Activated T-helper 9 cell treated with anti-CD3 and anti-CD28 coated beads, Interleukin-2, amount 50 U/mL, for 16 hours (primary cell): ENCODE measurements around the gene BSDC1.
A peak's percentile ranks its signal among the peaks of the same experiment; 100 is the strongest.

ENCODE experiments used
- DNase-seq: peaks from one replicate; pipeline ENCODE4 v3.0.0-alpha.2; 2020; ENCODE audit warnings: low read depth

BSDC1 gene

GRCh38 chr1:32394890-32395432, 720 bp upstream of the BSDC1 start:
- no peak for DNase-seq

DNA sequence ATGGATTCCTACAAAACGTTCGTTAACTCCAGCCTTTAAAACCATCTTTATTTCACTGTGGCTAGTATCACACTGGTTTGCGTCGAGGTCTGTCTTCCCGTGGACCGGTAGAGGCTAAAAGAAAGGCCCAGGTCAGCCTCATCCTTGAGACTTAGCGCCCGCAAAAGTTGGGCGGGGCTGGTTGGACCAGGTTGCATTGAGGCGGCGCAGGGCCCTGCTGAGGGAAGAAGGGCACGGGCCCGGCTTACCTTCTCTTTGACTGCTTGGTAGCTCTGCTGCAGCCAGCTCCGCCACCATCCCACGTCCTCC, 455 bp downstream of the BSDC1 start:
- peak; percentile 17 for DNase-seq

DNA sequence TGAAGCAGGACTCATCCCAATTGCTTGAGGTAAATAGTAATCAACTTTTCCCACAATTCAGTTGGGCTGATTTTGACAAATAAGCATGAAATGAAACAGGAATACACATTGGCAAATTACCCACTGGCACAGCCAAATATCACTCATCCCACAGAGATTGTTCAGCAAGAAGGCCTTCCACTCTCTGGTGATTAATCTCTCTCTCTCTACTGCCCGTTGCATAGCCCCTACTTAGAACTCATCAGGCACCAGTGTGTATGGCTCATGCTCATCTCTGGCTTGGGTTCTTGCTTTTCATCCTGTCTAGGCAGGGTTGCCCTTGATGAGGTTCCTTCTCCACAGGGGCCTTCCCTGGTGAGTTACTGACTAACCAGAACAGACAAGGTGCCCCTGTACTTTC, 1.1 kb downstream of the BSDC1 start:
- no peak for DNase-seq

DNA sequence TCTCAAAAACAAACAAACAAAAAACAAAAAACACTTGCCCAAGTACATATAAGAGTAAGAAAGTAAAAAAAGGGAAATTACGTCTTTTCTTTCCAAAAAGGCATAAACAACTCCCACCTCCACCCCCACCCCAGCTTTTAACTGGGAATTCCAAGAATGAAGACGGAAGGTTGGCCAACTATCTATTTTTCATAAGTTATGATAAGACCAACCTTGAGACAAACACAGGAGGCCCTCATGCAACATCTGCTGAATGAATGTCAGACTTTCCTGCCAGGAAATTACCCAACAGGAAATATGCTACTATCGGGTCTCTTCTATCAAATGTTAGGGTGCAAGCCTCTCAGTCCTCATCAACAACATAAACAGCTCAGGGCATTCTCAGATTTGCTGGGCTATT, 1.9 kb downstream of the BSDC1 start:
- no peak for DNase-seq

DNA sequence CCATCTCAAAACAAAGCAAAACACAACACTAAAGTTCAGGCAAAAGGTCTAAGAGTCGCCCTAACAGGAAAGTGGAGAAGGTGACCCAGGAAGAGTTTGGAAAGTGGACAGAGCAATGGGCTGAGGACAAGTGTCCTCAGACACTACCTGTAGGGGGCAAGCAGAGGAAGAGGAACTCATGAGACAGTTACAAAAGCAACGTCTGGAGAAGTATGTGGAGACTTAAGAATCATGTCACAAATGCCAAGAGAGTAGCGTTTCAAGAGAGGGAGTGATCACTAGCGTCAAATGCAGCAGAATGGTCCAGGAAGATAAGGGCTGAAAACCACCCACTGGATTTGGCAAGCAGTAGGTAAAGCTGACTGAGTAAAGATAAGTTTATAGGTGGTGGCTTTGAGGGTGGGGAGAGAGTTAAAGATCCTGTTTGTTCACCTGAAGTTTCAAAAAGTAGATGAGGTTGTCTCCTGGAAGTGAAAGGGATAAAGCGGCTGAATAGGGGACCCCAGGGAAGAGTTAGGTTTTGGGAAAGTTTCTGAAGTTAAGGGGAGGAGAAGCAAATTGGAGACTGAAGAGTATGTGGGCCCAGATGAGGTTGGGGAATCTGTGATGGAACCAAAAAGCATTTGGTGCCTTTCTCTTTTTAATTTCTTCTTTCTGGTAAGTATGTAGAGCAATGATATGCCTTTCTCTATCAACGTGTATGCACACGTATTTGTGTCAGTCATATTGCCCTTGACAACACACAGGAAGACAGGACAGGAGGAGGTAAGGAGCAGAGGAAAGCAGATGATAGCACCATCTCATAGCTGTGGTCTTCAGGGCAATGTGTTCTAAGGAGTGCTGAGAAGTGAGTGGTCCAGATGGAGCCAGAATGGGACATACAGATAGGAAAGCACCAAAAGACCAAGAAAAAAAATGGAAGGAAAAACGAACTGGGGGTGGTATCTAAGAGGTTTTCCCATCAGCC, 3.1 kb downstream of the BSDC1 start:
- DNase-seq: no peak

- no peak for DNase-seq
These were observed 5.6 kb downstream of the BSDC1 start for GRCh38 chr1:32388641-32389040.

- no peak for DNase-seq
These were observed 7.4 kb downstream of the BSDC1 start for GRCh38 chr1:32386676-32387392.

DNA sequence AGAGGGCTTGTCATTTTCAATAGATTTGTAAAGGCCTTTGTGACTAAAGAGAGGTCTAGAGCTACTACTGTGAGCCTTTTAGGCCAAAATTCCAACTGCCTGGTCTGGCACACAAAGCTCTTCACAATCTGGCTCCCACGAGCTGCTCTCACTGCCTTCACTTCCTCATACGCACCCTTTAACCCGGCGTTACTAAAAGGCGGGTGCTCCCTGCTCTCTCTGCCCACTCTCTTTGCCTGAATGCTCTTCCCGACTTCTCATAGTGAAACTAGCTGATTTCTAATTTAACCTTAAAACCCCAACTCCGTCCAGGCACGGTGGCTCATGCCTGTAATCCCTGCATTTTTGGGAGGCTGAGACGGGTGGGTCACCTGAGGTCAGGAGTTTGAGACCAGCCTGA, 14.2 kb downstream of the BSDC1 start:
- DNase-seq: no peak

- DNase-seq: no peak
These were observed 16.6 kb downstream of the BSDC1 start for GRCh38 chr1:32377541-32378220.

GRCh38 chr1:32376199-32376598, 18.0 kb downstream of the BSDC1 start:
- no peak for DNase-seq

- DNase-seq: no peak
These were observed 20.1 kb downstream of the BSDC1 start for GRCh38 chr1:32373996-32374592.

DNA sequence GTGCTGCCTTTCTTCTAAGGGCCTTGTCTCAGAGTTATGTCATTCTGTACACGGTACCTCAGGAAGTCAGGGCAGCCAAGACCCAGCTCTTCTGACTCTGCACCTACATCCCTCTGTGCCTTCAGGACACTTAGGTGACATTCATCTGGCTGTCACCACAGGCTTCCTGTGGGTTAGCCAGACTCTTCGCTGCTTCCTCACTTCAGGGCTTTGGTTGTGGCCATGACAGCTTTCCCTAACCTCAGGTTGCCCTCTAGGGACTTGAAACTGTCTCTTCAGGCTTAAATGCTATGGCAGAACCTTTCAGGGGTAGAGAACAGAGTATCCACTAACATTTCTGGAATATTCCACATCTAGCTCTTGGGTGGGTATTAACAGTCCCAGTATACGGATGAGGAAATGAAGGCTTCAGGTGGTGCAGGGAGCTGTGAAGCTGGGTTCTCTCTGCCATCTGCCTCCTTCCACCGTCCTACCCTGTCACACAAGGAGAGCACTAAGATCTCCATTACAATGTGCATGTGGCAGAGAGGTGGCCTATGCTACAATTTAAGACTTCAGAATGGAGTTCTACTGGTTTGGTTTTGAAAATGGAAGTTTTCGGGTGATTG, 22.0 kb downstream of the BSDC1 start:
- DNase-seq: no peak

DNA sequence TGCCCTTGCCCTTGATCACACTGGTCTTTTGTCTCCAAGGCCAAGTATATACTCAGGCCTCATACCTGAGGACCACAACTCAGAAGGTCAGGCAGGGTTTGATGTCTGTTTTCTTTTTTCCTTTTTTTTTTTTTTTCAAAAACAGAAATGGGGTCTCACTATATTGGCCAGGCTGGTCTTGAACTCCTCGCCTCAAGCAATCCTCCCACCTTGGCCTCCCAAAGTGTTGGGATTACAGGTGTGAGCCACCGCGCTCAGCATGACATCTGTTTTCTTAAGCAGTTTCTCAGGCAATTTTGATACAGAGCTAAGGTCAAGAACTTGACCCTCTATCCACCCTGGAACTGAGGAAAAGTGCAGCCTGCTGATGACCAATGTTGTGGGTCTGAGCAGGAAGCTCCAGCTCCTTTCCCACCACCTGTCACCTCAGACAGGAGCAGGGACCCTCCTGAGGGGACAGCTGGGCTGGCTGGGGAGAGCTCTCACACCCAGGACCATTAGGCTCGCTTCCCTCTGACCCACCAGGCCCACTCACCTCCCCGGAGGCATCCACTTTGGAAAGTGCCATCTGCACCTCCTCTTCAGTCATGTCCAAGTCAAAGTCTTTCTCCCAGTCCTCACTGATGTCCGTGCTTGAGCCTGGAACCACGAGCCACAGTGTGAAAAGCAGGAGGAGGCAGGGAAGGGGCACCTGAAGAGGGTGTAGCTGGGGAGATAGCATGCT, 26.2 kb downstream of the BSDC1 start:
- no peak for DNase-seq

DNA sequence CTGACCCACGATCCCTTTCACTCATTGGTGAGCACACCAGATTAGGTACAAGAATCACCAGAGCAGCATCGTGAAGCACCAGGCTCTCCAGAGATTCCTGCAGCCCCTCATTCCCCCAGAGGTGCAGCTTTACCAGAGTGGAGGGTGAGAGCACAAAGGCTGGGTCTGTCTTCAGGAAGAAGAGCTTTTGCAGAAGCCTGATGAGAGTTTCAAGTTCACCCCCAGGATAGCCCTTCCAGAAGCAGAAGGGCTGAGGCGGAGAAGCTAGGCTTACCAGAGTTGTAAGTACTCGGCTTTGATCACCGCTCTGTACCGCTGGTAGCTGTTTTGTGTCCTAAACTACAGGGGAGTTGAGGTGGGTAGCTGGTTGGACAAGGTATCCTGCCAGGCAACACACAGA, 28.8 kb downstream of the BSDC1 start:
- DNase-seq: no peak

GRCh38 chr1:32364836-32365235, 29.4 kb downstream of the BSDC1 start:
- DNase-seq: no peak

- no peak for DNase-seq
These were observed 30.5 kb downstream of the BSDC1 start for GRCh38 chr1:32363713-32364112.

- DNase-seq: no peak
These were observed 31.5 kb downstream of the BSDC1 start, which contains the start of the genes FAM229A and TSSK3 for GRCh38 chr1:32362474-32363313. Gene FAM229A (minus strand): TSS chr1:32362485. CDS start chr1:32362091, 394 bp downstream. Gene TSSK3 (plus strand): TSS chr1:32362539. CDS start chr1:32362702, 163 bp downstream.

DNA sequence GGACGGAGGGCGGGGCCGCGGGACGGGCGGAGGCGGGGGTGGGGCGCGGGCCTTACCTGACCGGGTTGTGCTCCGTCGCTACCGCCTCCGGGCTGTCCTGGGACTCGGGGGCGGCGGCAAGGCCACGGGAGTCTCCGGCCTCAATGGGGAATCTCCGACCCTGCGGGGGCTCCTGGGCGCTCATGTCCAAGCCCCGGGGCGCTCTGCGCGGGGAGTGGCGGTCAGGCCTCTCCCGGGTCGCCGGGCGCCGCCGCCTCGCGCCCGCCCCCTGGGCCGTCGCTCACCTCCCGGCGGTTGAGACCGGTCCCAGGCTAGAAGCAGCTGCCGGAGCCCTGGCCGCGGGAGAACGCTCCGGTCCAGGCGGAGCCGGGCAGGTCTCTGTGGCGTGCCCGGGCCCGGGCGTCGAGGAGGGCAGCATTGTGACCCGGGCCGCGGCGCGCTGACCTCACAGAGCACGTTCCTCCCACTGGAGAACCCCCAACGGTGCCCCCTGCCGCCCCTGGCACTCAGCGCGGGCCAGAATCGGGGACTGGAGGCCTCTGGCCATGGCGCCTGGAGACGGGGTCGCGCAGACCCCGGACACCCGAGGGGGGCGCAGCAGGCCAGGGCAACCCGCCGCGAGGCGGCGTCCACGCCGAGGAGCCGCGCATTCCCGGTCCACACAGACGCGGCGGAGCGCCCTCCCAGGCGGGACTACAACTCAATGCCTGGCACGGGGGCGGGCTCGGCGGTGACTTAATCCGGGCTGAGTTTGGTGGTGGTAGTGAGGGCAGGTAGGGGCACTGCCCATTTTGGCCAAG, 32.4 kb downstream of the BSDC1 start:
- no peak for DNase-seq

DNA sequence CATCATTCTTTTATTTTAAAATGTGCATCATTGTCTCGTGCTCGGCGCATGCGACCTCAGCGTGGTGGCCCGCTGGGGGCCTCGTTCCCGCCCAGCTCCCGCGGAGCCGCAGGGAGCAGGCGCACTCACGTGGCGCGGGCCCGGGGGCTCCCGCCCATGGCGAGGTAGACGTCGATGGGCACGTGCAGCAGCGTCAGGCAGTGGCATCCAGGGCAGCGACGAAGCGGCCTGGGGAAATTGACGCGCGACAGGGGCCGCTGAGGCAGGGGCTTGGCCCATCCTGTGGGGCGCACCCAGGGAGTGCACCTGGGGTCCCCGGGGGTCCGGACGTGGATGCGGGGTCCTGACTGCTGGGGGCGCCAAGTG, 33.0 kb downstream of the BSDC1 start:
- DNase-seq: no peak
